HG03457 (cell line): ENCODE data around the gene TMEM109.
"Not testable (repeated sequence)": the region's sequence is repeated elsewhere in the genome, so short reads cannot be mapped to it uniquely, and the experiment has no call there.

Experiments used
- ATAC-seq: cut with Tn5 transposase; IDR thresholded peaks from one replicate; pipeline ENCODE4 v1.9.1; 2021; ENCODE audit warnings: moderate number of reproducible peaks; ENCODE audit not compliant: unreplicated experiment

The TMEM109 gene

DNA sequence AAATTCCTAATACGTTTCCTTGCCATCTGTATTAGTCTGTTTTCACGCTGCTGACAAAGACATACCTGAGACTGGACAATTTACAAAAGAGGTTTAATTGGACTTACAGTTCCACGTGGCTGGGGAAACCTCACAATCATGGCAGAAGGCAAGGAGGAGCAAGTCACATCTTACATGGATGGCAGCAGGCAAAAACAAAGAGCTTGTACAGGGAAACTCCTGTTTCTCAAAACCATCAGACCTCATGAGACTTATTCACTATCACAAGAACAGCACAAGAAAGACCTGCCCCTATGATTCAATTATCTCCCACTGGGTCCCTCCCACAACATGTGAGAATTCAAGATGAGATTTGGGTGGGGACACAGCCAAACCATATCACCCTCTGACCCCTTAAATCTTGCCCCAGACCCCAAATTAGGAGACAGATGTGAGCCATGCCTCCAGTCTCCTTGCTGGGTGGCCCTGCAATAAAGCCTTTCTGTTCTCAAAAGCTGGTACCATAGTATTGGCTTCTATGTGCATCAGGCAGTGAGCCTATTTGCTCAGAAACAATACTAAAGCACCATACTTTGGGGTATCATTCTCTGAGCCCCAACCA is 4.2 kb upstream of the TMEM109 start:
- not testable (repeated sequence) for ATAC-seq

GRCh38 chr11:60910281-60910687 is 3.7 kb upstream of the TMEM109 start:
- peak; percentile 30 for ATAC-seq

DNA sequence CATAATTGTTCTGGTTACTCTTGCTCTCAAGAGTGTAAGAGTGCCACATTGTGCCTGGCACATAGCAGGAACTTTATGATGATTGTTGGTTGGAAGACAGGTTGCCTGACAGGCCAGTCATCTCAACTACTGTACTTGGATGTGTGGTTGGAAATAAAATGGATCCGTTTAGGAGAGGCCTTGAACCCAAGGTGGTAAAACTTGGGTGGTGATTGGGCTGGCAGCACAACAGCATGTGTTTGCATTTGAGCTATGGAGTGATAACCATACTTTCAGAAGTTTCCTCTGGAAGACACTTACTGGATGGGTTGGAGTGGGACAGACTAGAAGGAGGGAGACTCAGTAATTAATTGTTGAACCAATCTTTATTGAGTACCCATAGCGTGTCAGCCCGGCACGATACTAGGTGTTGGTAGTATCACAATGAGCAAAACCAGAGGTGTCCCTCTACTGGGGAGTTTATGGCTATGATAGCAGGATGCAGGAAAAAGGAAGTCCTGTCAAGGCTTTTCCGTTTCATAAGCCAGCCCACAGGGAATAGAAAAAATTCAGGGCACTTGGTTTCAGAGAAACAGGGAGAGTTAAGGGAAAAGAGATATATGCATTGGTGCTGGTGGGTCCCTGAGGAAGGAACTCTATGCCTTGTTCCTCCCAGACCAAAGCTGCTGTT is 3.1 kb upstream of the TMEM109 start:
- no peak for ATAC-seq

DNA sequence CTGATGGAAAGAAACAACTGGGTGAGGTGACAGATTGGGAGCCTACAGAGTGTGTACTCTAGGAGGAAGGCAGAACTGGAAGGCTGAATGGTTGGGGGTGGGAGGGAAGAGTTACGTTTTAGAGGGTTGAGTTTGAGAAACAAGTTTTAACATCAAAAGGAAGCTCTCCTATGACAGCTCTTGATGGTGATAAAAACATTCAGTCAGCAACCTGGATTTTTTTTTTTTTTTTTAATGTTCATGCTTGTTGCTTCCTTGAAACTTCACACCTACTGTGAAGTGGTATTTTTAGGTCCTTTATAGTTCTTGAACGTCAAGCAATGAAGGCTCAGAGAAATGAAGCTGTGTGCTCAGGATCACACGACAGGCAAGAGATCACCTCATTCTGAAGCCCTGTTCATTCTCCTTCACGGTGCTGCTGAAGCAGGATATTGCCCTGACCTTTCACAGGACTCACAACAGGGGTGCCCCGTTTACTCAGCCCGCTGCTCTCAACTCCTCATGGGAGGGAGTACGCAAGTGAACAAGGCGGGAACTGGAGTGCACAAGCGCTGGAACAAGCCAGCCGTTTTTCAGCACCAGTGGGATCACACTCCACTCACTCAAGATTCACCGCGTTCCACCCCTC is 1.6 kb upstream of the TMEM109 start:
- ATAC-seq = no peak

GRCh38 chr11:60912851-60913528 is 968 bp upstream of the TMEM109 start:
- no peak for ATAC-seq

DNA sequence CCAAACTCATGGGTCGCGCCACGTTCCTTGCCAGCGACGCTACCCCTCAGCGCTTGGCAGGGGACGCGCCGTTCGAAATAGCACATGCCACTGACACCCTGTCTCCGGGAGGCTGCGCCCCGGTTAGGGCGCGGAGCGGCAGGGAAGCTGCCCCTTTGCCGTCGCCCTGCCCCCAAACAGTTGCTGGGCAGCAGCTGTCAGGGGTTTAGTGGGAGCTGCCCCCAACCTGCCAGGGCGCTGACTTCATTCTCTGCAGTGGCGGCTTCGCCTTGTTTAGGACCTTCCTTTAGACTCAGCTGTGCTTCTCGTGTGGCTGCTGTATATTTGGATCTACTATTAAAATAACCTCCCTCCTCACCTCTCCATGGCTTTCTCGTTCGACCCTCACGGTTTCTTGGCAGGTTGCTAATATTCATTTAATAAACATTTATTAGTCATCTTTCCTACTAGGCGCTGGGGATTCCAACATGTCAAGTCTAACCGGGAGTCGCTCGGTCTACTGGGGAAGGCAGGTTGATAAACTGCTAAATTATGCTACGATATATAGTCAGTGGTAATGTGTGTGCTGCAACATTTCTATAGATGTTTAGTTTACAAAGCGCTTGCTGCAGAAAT is 782 bp downstream of the TMEM109 start:
- ATAC-seq = peak; percentile 1

GRCh38 chr11:60915248-60915914 is 1.4 kb downstream of the TMEM109 start:
- ATAC-seq = no peak

DNA sequence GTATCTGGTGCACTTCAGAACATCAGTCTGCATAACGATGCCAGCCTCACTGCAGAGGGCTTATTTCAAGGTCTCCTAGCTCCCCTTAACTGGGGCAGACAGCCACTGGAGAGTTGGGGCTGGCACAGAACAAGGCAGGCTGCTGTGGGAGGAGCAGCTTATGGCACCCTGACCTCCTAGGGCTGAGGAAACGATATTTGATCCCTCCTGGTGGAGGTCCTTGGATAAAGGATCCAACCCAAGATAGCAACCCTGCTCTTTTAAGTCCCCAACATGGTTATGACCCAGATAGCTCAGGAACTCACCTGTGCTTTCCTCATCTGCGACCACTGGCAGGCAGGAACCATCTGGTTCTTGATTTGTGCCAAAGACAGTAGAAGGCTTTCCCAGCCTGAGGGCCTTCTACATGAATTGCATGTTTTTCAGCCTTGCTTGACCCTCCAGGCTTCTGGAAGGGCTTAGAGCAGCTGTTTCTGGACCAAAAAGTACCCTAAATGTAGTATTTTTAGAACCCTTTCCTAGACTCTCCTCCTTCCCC is 2.8 kb downstream of the TMEM109 start:
- ATAC-seq = no peak

DNA sequence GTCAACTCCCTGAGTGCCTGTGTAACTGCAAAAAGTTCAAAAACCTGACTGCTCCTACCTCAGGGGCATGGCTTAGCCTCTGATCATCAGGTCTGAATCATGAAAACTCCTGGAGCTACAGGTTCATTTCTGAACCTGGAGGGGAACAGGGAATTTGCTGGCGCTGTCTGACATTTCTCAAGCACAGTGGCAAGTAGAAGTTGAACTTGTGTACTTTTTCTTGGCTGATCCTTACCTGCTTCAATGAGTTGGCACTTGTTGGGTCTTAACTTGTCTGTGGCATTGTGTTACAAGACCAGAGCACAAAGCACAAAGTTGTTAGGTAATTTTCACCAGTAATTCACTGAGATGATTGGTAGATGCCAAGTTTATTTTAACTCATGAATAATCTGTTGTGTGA is 3.3 kb downstream of the TMEM109 start:
- no peak for ATAC-seq

DNA sequence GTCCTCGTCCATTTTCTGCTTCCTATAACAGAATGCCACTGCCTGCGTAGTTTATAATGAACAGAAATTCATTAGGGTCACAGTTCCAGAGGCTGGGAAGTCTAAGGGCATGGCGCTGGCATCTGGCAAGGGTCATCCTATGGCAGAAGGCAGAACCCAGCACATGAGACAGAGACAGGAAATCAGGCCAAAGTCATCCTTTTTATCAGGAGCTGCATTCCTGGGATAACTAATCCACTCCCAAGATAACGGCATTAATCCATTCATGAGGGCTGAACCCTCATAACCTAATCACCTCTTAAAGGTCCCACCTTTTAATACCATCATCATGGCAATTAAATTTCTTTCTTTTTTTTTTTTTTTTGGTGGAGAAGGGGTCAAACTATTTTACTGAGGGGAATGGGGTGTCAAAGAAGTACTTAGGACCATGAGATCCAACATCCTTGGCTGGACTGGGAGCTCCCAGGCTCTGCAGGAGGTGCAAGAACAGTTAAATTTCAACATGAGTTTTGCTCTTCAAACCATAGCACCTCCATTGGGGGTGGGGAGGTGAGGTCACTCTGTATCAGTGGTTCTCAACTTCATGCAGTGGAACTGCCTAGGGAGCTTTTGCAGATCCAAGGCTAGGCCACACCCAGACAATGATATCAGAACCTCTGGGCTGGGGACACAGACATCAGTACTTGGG is 4.4 kb downstream of the TMEM109 start:
- ATAC-seq = no peak

DNA sequence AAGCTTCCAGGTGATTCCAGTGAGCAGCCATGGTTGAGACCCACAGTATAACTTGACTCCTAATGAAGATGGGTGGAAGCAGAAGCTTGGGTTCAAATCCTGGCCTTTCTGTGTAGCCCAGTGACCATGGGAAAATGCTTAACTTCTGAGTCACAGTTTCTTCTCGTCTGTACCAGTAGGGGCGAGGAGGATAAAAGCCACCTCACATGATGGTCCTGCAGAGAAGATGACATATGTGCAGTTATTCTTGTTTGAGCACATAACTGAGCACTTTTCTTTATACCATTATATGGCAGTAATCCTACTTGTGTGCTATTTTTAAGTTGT is 4.9 kb downstream of the TMEM109 start:
- no peak for ATAC-seq

GRCh38 chr11:60919320-60919719 is 5.4 kb downstream of the TMEM109 start:
- ATAC-seq = no peak

GRCh38 chr11:60919956-60920355 is 6.0 kb downstream of the TMEM109 start:
- ATAC-seq = no peak

GRCh38 chr11:60921259-60921658 is 7.3 kb downstream of the TMEM109 start:
- no peak for ATAC-seq

DNA sequence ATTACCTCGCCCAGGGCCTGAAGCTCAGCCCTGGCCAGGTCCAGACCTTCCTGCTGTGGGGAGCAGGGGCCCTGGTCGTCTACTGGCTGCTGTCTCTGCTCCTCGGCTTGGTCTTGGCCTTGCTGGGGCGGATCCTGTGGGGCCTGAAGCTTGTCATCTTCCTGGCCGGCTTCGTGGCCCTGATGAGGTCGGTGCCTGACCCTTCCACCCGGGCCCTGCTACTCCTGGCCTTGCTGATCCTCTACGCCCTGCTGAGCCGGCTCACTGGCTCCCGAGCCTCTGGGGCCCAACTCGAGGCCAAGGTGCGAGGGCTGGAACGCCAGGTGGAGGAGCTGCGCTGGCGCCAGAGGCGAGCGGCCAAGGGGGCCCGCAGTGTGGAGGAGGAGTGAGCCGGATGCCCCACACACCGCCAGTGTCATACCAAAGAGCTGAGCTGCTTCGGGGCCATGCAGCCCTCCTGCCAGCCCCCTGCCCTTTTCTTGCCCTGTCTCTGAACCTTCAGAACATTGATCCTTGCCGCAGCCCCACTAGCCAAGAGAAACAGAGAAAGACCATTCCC is 7.9 kb downstream of the TMEM109 start:
- ATAC-seq = no peak

DNA sequence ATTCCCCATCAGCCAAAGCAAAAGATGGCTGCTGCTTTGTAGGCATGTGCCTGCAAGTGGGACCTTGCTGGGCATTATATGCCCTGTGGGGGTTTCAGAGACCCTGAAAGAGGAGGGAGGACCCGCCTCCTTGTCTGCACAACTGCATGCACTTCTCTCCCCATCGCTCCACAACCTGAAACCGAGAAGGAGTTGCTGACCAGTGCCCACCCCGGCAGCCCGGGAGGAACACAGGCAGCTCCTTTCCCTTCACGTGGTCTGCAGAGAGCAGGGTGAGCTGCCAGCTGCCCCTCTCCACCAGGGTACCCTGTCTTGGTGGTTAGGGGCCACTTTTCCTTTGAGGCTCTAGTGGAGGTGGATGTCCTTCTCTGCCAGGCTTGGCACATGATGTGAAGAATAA is 8.9 kb downstream of the TMEM109 start:
- ATAC-seq = no peak

- ATAC-seq = no peak
Observed at GRCh38 chr11:60923326-60923725, 9.4 kb downstream of the TMEM109 start.

DNA sequence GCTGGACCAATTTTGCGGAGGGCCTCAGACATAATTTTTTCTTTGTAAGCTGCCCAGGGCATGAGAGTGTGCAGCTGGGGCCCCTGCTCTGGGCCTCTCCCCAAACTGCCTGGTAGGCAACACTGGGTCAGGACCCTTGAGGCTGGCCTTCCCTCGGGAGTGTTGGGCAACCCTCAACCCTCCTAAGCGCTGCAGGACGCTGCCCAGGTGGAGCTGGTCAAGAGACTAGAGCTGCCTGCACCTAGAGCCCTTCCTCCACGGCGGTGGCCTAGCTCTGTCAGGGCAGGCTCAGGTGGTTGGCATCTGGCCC is 9.8 kb downstream of the TMEM109 start:
- ATAC-seq = no peak

GRCh38 chr11:60924110-60924905 is 10.3 kb downstream of the TMEM109 start, which contains the start of gene TMEM132A:
Gene TMEM132A, plus strand, starts transcription at chr11:60924460. Its CDS starts 174 bp downstream, at chr11:60924634.
- no peak for ATAC-seq
